ENCODE measurements around the gene PERCC1. TPM values are rescaled to one million over a fixed set of nuclear protein-coding genes. Genes with fewer than 3 reads are reported as not detected.

The PERCC1 gene
- total RNA-seq (0.13 TPM), polyA plus RNA-seq (ENCODE audit: insufficient read depth in 1 of 8, insufficient read length in 8 of 8, low replicate concordance in 1 of 8) (under 1 TPM in 7 of 8 donors, not detected in 1; 0.16 to 0.49 (median 0.26) TPM)
- long read RNA-seq, donor 1: 0 reads
- long read RNA-seq, donor 2: 0 reads
- long read RNA-seq, donor 3: 0 reads
- long read RNA-seq, donor 4: 0 reads
- long read RNA-seq, donor 5: 0 reads
- long read RNA-seq, donor 6: 0 reads
- long read RNA-seq, donor 7: 0 reads
- long read RNA-seq, donor 8: 0 reads
- long read RNA-seq, donor 9: 0 reads
- long read RNA-seq, donor 10: 0 reads
- long read RNA-seq, donor 11: 0 reads

DNA sequence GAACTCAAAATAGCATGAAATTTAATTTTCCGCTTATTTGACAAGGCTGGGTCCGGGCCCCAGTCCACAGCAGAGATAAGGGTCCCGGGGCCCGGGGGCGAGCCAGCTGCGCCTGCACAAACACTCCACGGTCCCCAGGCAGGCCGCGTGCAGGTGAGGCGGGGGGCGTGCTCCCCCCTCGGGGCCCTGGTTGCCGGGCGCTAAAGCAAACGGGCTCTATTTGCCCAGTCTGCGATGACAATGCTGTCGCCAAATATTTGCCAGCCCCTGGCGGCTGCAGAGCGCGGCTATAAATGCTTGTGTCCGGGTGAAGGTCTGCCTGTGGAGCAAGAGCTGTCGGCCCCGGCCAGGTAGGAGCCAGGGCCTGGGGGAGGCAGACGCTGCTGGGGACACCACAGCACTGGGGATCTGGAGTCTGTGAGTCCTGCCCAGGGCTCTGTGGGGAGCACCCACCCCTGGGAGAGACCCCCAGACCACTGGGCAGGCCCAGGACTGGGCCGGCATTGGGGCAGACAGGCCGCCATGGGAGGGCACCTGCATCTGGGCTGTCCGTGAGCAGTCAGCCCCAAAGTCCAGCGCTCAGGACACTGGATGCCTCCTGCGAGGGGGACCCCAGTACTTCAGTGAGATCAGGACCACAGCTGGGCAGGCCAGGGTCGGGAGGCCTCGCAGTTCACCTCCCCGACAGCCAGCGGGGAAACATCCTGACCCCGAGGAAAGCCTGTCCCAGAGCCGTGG lies at the start of gene PERCC1:
Gene PERCC1 (plus strand): TSS at position 320 of the 738 bp plus-strand sequence. CDS start 1,516 bp downstream, outside the sequence.
- Histone ChIP-seq H3K27ac (ENCODE audit: low read length) (no peak within 1 kb of the TSS), H3K4me3 (ENCODE audit: low read length) (no peak within 1 kb of the TSS), H3K36me3 (ENCODE audit: control insufficient read depth, insufficient read depth, low read length) (no peaks in the 10 kb centered on the region), H3K4me1 (ENCODE audit: control insufficient read depth, insufficient read depth, low read length) (peaks cover 54% of the 10 kb centered on the region), H3K9me3 (replicated peaks; ENCODE audit: control insufficient read depth, low read depth, low read length) (no peaks in the 10 kb centered on the region), H3K27me3 (ENCODE audit: control insufficient read depth, insufficient read depth, low read length) (peaks cover 8% of the 10 kb centered on the region)
- WGBS (ENCODE audit: insufficient coverage): 51% methylated on average over 35 of the region's 35 CpGs
- DNase-seq: no peak

DNA sequence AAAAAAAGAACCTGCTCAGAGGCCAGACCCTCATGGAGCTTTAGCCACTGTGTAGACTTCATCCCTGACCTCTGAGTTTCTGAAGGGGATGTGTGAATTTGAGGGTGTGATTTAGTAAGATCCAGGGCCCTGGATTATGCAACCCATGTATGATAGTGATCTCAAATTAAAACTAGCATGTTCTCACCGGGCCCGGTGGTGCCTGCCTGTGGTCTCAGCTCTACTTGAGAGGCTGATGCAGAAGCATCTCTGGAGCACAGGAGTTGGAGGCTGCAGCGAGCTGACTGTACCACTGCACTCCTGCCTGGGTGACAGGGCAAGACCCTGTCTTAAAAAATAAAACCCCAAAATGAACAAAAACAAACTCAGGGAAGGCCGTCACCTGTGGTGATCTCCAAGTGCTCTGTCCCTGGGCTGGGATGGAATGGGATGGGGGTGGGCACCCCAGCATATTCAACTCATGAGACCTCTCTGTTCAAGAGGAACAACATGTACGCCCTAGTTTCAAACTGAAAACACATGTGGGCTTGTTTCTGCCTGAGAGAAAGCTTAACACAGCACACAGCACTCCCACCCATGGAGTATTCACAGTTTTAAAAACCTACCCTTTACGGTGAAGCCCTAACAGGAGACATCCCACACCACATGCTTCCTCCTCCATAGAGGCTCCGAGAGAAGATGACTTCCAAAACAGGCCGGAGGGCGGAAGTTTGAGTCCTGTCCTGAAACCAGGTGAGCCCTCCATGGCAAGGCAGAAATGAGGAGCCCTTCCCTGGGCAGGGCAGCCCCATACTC lies 49.1 kb upstream of the PERCC1 start:
- peaks cover 38% of the 10 kb centered on the region for H3K36me3 ChIP-seq (ENCODE audit: control insufficient read depth, insufficient read depth, low read length)
- peaks cover 6% of the 10 kb centered on the region for H3K27me3 ChIP-seq (ENCODE audit: control insufficient read depth, insufficient read depth, low read length)
- H3K9me3 ChIP-seq (replicated peaks; ENCODE audit: control insufficient read depth, low read depth, low read length): no peaks in the 10 kb centered on the region
- WGBS (ENCODE audit: insufficient coverage): 86% methylated on average over 7 of the region's 9 CpGs
- peaks cover 10% of the 10 kb centered on the region for H3K4me1 ChIP-seq (ENCODE audit: control insufficient read depth, insufficient read depth, low read length)
- no peak overlapping the region for H3K27ac ChIP-seq (ENCODE audit: low read length)
- no peak overlapping the region for H3K4me3 ChIP-seq (ENCODE audit: low read length)
- no peak for DNase-seq

- peaks cover 36% of the 10 kb centered on the region for H3K36me3 ChIP-seq (ENCODE audit: control insufficient read depth, insufficient read depth, low read length)
- peaks cover 9% of the 10 kb centered on the region for H3K4me1 ChIP-seq (ENCODE audit: control insufficient read depth, insufficient read depth, low read length)
- DNase-seq: no peak
- H3K9me3 ChIP-seq (replicated peaks; ENCODE audit: control insufficient read depth, low read depth, low read length): no peaks in the 10 kb centered on the region
- no peak overlapping the region for H3K4me3 ChIP-seq (ENCODE audit: low read length)
- H3K27me3 ChIP-seq (ENCODE audit: control insufficient read depth, insufficient read depth, low read length): peaks cover 3% of the 10 kb centered on the region
- H3K27ac ChIP-seq (ENCODE audit: low read length): no peak overlapping the region
- 94% methylated on average over 15 of the region's 18 CpGs for WGBS (ENCODE audit: insufficient coverage)
Observed at GRCh38 chr16:1383556-1383955, 47.3 kb upstream of the PERCC1 start.

GRCh38 chr16:1385232-1385631 lies 45.6 kb upstream of the PERCC1 start:
- H3K9me3 ChIP-seq (replicated peaks; ENCODE audit: control insufficient read depth, low read depth, low read length): no peaks in the 10 kb centered on the region
- H3K4me3 ChIP-seq (ENCODE audit: low read length): no peak overlapping the region
- no peak overlapping the region for H3K27ac ChIP-seq (ENCODE audit: low read length)
- 92% methylated on average over 39 of the region's 39 CpGs for WGBS (ENCODE audit: insufficient coverage)
- no peaks in the 10 kb centered on the region for H3K4me1 ChIP-seq (ENCODE audit: control insufficient read depth, insufficient read depth, low read length)
- DNase-seq: no peak
- peaks cover 48% of the 10 kb centered on the region for H3K36me3 ChIP-seq (ENCODE audit: control insufficient read depth, insufficient read depth, low read length)
- H3K27me3 ChIP-seq (ENCODE audit: control insufficient read depth, insufficient read depth, low read length): no peaks in the 10 kb centered on the region

GRCh38 chr16:1387331-1387730 lies 43.5 kb upstream of the PERCC1 start:
- no peaks in the 10 kb centered on the region for H3K4me1 ChIP-seq (ENCODE audit: control insufficient read depth, insufficient read depth, low read length)
- peaks cover 48% of the 10 kb centered on the region for H3K36me3 ChIP-seq (ENCODE audit: control insufficient read depth, insufficient read depth, low read length)
- DNase-seq: no peak
- 91% methylated on average over 14 of the region's 16 CpGs for WGBS (ENCODE audit: insufficient coverage)
- no peaks in the 10 kb centered on the region for H3K27me3 ChIP-seq (ENCODE audit: control insufficient read depth, insufficient read depth, low read length)
- no peak overlapping the region for H3K27ac ChIP-seq (ENCODE audit: low read length)
- no peak overlapping the region for H3K4me3 ChIP-seq (ENCODE audit: low read length)
- H3K9me3 ChIP-seq (replicated peaks; ENCODE audit: control insufficient read depth, low read depth, low read length): no peaks in the 10 kb centered on the region

DNA sequence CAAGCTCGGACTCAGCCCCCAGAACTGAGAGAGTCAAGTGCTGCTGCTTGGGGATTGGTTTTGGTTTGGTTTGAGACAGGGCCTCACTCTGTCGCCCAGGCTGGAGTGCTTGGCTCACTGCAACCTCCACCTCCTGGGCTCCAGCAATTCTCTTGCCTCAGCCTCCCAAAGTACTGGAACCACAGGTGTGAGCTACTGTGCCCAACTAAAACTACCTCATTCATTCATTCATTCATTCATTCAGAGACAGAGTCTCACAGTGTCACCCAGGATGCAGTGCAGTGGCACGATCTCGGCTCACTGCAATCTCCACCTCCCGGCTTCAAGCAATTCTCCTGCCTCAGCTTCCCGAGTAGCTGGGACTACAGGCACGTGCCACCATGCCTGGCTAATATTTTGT lies 41.1 kb upstream of the PERCC1 start:
- Histone ChIP-seq H3K27ac (ENCODE audit: low read length) (no peak overlapping the region), H3K27me3 (ENCODE audit: control insufficient read depth, insufficient read depth, low read length) (no peaks in the 10 kb centered on the region), H3K4me1 (ENCODE audit: control insufficient read depth, insufficient read depth, low read length) (no peaks in the 10 kb centered on the region), H3K9me3 (replicated peaks; ENCODE audit: control insufficient read depth, low read depth, low read length) (no peaks in the 10 kb centered on the region), H3K4me3 (ENCODE audit: low read length) (no peak overlapping the region), H3K36me3 (ENCODE audit: control insufficient read depth, insufficient read depth, low read length) (peaks cover 56% of the 10 kb centered on the region)
- WGBS (ENCODE audit: insufficient coverage): 97% methylated on average over 5 of the region's 7 CpGs
- DNase-seq: no peak

- no peaks in the 10 kb centered on the region for H3K9me3 ChIP-seq (replicated peaks; ENCODE audit: control insufficient read depth, low read depth, low read length)
- H3K4me1 ChIP-seq (ENCODE audit: control insufficient read depth, insufficient read depth, low read length): no peaks in the 10 kb centered on the region
- H3K36me3 ChIP-seq (ENCODE audit: control insufficient read depth, insufficient read depth, low read length): peaks cover 52% of the 10 kb centered on the region
- WGBS (ENCODE audit: insufficient coverage): 78% methylated on average over 16 of the region's 28 CpGs
- H3K4me3 ChIP-seq (ENCODE audit: low read length): no peak overlapping the region
- DNase-seq: no peak
- H3K27ac ChIP-seq (ENCODE audit: low read length): no peak overlapping the region
- H3K27me3 ChIP-seq (ENCODE audit: control insufficient read depth, insufficient read depth, low read length): no peaks in the 10 kb centered on the region
Observed at GRCh38 chr16:1390239-1390779, 40.6 kb upstream of the PERCC1 start.

- Histone ChIP-seq H3K4me3 (ENCODE audit: low read length) (no peak overlapping the region), H3K36me3 (ENCODE audit: control insufficient read depth, insufficient read depth, low read length) (peaks cover 63% of the 10 kb centered on the region), H3K9me3 (replicated peaks; ENCODE audit: control insufficient read depth, low read depth, low read length) (no peaks in the 10 kb centered on the region), H3K27ac (ENCODE audit: low read length) (no peak overlapping the region), H3K27me3 (ENCODE audit: control insufficient read depth, insufficient read depth, low read length) (no peaks in the 10 kb centered on the region), H3K4me1 (ENCODE audit: control insufficient read depth, insufficient read depth, low read length) (no peaks in the 10 kb centered on the region)
- DNase-seq: no peak
- WGBS (ENCODE audit: insufficient coverage): 92% methylated on average over 16 of the region's 17 CpGs
Observed at GRCh38 chr16:1392826-1393225, 38.1 kb upstream of the PERCC1 start.

GRCh38 chr16:1393613-1394176 lies 37.2 kb upstream of the PERCC1 start:
- peaks cover 66% of the 10 kb centered on the region for H3K36me3 ChIP-seq (ENCODE audit: control insufficient read depth, insufficient read depth, low read length)
- H3K4me1 ChIP-seq (ENCODE audit: control insufficient read depth, insufficient read depth, low read length): no peaks in the 10 kb centered on the region
- no peak for DNase-seq
- no peaks in the 10 kb centered on the region for H3K27me3 ChIP-seq (ENCODE audit: control insufficient read depth, insufficient read depth, low read length)
- no peaks in the 10 kb centered on the region for H3K9me3 ChIP-seq (replicated peaks; ENCODE audit: control insufficient read depth, low read depth, low read length)
- H3K4me3 ChIP-seq (ENCODE audit: low read length): no peak overlapping the region
- no peak overlapping the region for H3K27ac ChIP-seq (ENCODE audit: low read length)
- 92% methylated on average over 18 of the region's 21 CpGs for WGBS (ENCODE audit: insufficient coverage)
